A673 (cell line): ENCODE results near the gene NBAS. TPM values are rescaled to one million over a fixed set of nuclear protein-coding genes. Genes with fewer than 3 reads are reported as not detected.

Experiments used
- BruUV-seq: library from RNA; stranded (reverse); fragments of 400-500 nt; replicated peaks from 2 replicates; lab custom pipeline; 2021; lab: Mats Ljungman, UMichigan
- CTCF ChIA-PET: fragments of 300-600 bp; sonication (Branson Sonifier 250); formaldehyde crosslinking; loops from one replicate; lab custom pipeline; 2022; ENCODE audit warnings: antibody characterized with exemption; lab: Charles Lee
- POLR2A ChIA-PET: fragments of 300-600 bp; sonication (Branson Sonifier 250); formaldehyde crosslinking; loops from one replicate; lab custom pipeline; 2022; ENCODE audit warnings: antibody characterized with exemption; ENCODE audit not compliant: low non-redundant PET; lab: Charles Lee
- DNase-seq: peaks from one replicate; pipeline ENCODE4 v3.0.0-alpha.2; 2015; ENCODE audit warnings: low spot score
- H3K27ac ChIP-seq: fragments of 200-600 bp; sonication (generic); 2 replicates; pipeline ENCODE4 v1.5.1; 2016; ENCODE audit warnings: mixed run types, low read depth, mild to moderate bottlenecking, mixed read lengths, antibody characterized with exemption, low read length; ENCODE audit not compliant: poor library complexity, severe bottlenecking
- H3K27me3 ChIP-seq: fragments of 200-600 bp; sonication (generic); replicated peaks from 2 replicates; pipeline ENCODE4 v1.6.1; 2017; ENCODE audit warnings: mixed run types, low read depth, mild to moderate bottlenecking, mixed read lengths, antibody characterized with exemption, low read length; ENCODE audit not compliant: insufficient read depth, poor library complexity
- H3K36me3 ChIP-seq: fragments of 200-600 bp; sonication (generic); 2 replicates; pipeline ENCODE4 v1.6.1; 2016; ENCODE audit warnings: mixed run types, mild to moderate bottlenecking, mixed read lengths, antibody characterized with exemption, low read length; ENCODE audit not compliant: insufficient read depth, poor library complexity, severe bottlenecking
- H3K4me1 ChIP-seq: fragments of 200-600 bp; sonication (generic); 2 replicates; pipeline ENCODE4 v1.6.1; 2017; ENCODE audit warnings: mixed run types, mild to moderate bottlenecking, mixed read lengths, antibody characterized with exemption, low read length; ENCODE audit not compliant: insufficient read depth, poor library complexity, severe bottlenecking
- H3K4me3 ChIP-seq: fragments of 200-600 bp; sonication (generic); 2 replicates; pipeline ENCODE4 v1.5.1; 2016; ENCODE audit warnings: low read depth, mixed run types, mild to moderate bottlenecking, mixed read lengths, low read length; ENCODE audit not compliant: poor library complexity, severe bottlenecking
- H3K9me3 ChIP-seq: fragments of 200-600 bp; sonication (generic); 2 replicates; pipeline ENCODE4 v1.6.1; 2016; ENCODE audit warnings: mixed run types, low read depth, mild to moderate bottlenecking, mixed read lengths, antibody characterized with exemption, low read length; ENCODE audit not compliant: poor library complexity, severe bottlenecking
- CTCF ChIP-seq: fragments of 300-800, 200-600 bp; sonication (generic); conservative IDR thresholded peaks from 2 replicates; pipeline ENCODE4 v1.5.1; 2017; ENCODE audit warnings: low read depth, mild to moderate bottlenecking, antibody characterized with exemption, low read length, moderate library complexity, mixed read lengths
- EZH2 ChIP-seq: fragments of 200-600 bp; sonication (generic); IDR thresholded peaks from 2 replicates; pipeline ENCODE4 v1.6.1; 2017; ENCODE audit warnings: borderline replicate concordance, low read depth, mild to moderate bottlenecking, mixed read lengths, antibody characterized with exemption, low read length; ENCODE audit not compliant: poor library complexity, severe bottlenecking
- intact Hi-C: fragments of 100-400 bp; cut with micrococcal nuclease; formaldehyde crosslinking; loops from one replicate; pipeline ENCODE4 v1.10.0; 2022; ENCODE audit not compliant: unreplicated experiment
- total RNA-seq: library from RNA; stranded (reverse); gene quantifications from 2 replicates; pipeline ENCODE4 v1.2.3, GENCODE V29; 2021

NBAS gene
- total RNA-seq, 1 experiment from 2014 or later: 38.7 TPM

GRCh38 chr2:15602393-15602792 lies 41.3 kb upstream of the NBAS start:
- BruUV-seq: no TSS peak
- Histone ChIP-seq H3K27me3 (no peaks in the 10 kb centered on the region), H3K27ac (no peak overlapping the region), H3K9me3 (no peaks in the 10 kb centered on the region), H3K4me3 (no peak overlapping the region), H3K36me3 (peaks cover 98% of the 10 kb centered on the region), H3K4me1 (no peaks in the 10 kb centered on the region)
- CTCF ChIA-PET: no interaction called here
- no peak for DNase-seq
- TF ChIP-seq EZH2: no peak
- TF ChIP-seq CTCF: no peak
- POLR2A ChIA-PET: no interaction called here
- intact Hi-C loops: no loop called here

GRCh38 chr2:15601681-15602080 lies 40.5 kb upstream of the NBAS start:
- CTCF ChIA-PET: no interaction called here
- no TSS peak for BruUV-seq
- intact Hi-C loops: no loop called here
- DNase-seq: no peak
- Histone ChIP-seq H3K4me1 (no peaks in the 10 kb centered on the region), H3K27ac (no peak overlapping the region), H3K9me3 (no peaks in the 10 kb centered on the region), H3K4me3 (no peak overlapping the region), H3K27me3 (no peaks in the 10 kb centered on the region), H3K36me3 (peaks cover 98% of the 10 kb centered on the region)
- POLR2A ChIA-PET: no interaction called here
- no peak for TF ChIP-seq CTCF
- TF ChIP-seq EZH2: no peak

- Histone ChIP-seq H3K27me3 (no peaks in the 10 kb centered on the region), H3K4me3 (no peak overlapping the region), H3K27ac (no peak overlapping the region), H3K9me3 (no peaks in the 10 kb centered on the region), H3K36me3 (peaks cover 98% of the 10 kb centered on the region), H3K4me1 (no peaks in the 10 kb centered on the region)
- TF ChIP-seq EZH2 (no peak), CTCF (no peak)
- BruUV-seq: no TSS peak
- no peak for DNase-seq
- ChIA-PET POLR2A (no interaction called here), CTCF (no interaction called here)
- intact Hi-C loops: no loop called here
Measured at GRCh38 chr2:15599994-15600393, 38.9 kb upstream of the NBAS start.
